DOHH2 (cell line): ENCODE measurements around the gene DCTN3.

Experiments used
- H3F3A ChIP-seq: fragments of 200-600 bp; sonication (generic), shearing (Covaris generic); 2 replicates; pipeline ENCODE4 v1.6.0; 2016; ENCODE audit warnings: antibody characterized with exemption, mild to moderate bottlenecking; ENCODE audit not compliant: control insufficient read depth, insufficient read depth
- H3K27ac ChIP-seq: fragments of 200-600 bp; sonication (generic); 2 replicates; pipeline ENCODE4 v1.5.1; 2014; ENCODE audit warnings: low read depth, mild to moderate bottlenecking, low read length, moderate library complexity
- H3K27me3 ChIP-seq: fragments of 200-600 bp; sonication (generic); 2 replicates; pipeline ENCODE4 v1.6.1; 2014; ENCODE audit warnings: mild to moderate bottlenecking, low read length, mixed read lengths; ENCODE audit not compliant: control insufficient read depth
- H3K36me3 ChIP-seq: fragments of 200-600 bp; sonication (generic); 2 replicates; pipeline ENCODE4 v1.6.1; 2014; ENCODE audit warnings: mild to moderate bottlenecking, low read length, moderate library complexity, mixed read lengths; ENCODE audit not compliant: control insufficient read depth
- H3K4me1 ChIP-seq: fragments of 200-600 bp; sonication (generic); 2 replicates; pipeline ENCODE4 v1.6.1; 2014; ENCODE audit warnings: mild to moderate bottlenecking, low read length, mixed read lengths; ENCODE audit not compliant: control insufficient read depth
- H3K4me2 ChIP-seq: fragments of 200-600 bp; sonication (generic); 2 replicates; pipeline ENCODE4 v1.6.0; 2014; ENCODE audit warnings: mild to moderate bottlenecking, low read length, moderate library complexity
- H3K4me3 ChIP-seq: fragments of 200-600 bp; sonication (generic); 2 replicates; pipeline ENCODE4 v1.5.1; 2014; ENCODE audit warnings: mild to moderate bottlenecking, low read length, mixed read lengths
- H3K79me2 ChIP-seq: fragments of 200-600 bp; sonication (generic); 2 replicates; pipeline ENCODE4 v1.6.1; 2014; ENCODE audit warnings: mild to moderate bottlenecking, low read length, mixed read lengths; ENCODE audit not compliant: control insufficient read depth
- H3K9me2 ChIP-seq: fragments of 200-600 bp; sonication (generic); replicated peaks from 2 replicates; pipeline ENCODE4 v1.6.1; 2014; ENCODE audit warnings: mild to moderate bottlenecking, low read length, mixed read lengths; ENCODE audit not compliant: control insufficient read depth
- H3K9me3 ChIP-seq: fragments of 200-600 bp; sonication (generic); 2 replicates; pipeline ENCODE4 v1.6.1; 2014; ENCODE audit warnings: antibody characterized with exemption, low read length, mixed read lengths; ENCODE audit not compliant: control insufficient read depth, insufficient read depth
- H4K20me1 ChIP-seq: fragments of 200-600 bp; sonication (generic); 2 replicates; pipeline ENCODE4 v1.6.0; 2014; ENCODE audit warnings: low read depth, mild to moderate bottlenecking, antibody characterized with exemption, low read length, moderate library complexity; ENCODE audit not compliant: control insufficient read depth, insufficient read depth
- EZH2phosphoT487 ChIP-seq: fragments of 200-600 bp; sonication (generic); IDR thresholded peaks from 2 replicates; pipeline ENCODE4 v1.6.1; 2017; ENCODE audit warnings: borderline replicate concordance, mild to moderate bottlenecking, antibody characterized with exemption, low read length, moderate library complexity, mixed read lengths
- TF ChIP-seq, protein P1 (sequence below): fragments of 200-600 bp; sonication (generic); IDR thresholded peaks from one replicate; pipeline ENCODE4 v1.5.1; 2014; ENCODE audit warnings: antibody characterized with exemption, mild to moderate bottlenecking, low read depth, low read length; ENCODE audit not compliant: poor library complexity, severe bottlenecking

The DCTN3 gene

DNA sequence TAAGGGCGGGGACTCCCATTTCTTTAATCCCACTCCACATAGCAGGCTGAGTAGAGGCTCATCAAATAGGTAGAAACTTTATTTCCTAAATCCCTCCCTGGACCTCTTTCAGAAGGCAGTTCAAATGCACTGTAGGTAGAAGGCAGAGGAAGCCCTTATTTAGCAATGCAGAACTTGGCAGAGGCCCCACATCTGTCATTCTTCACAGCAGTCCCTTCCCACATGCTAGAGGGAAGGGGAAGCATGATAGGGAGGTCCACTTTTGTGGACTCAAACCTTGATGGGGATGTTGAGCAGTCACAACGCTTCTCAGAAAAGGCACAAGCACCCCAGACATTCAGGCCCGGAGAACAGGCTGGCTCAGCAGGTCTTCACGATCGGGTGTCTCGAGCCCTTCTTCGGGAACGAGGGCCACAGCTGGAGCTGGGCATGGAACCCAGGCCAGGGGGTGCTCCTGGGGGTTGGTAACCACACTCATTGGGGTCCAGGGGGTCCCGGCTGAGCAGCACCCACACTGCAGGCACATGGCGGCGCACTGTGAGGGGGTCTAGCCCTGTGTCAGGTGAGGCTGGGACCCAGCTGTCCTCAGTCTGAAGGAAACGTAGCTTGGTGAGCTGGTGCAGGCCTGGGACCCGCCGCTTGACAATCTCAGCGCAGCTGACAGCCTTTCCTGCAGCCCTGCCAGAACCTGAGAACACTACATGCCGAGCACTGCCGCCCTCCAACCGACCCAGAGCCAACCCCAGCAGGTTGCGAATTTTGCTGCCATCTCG is 9.7 kb downstream of the DCTN3 start:
- Histone ChIP-seq H4K20me1 (no peaks in the 10 kb centered on the region), H3K27ac (no peak overlapping the region), H3K4me1 (peaks cover 21% of the 10 kb centered on the region), H3F3A (no peaks in the 10 kb centered on the region), H3K9me2 (no peaks in the 10 kb centered on the region), H3K4me3 (peak overlapping the region; percentile 91), H3K4me2 (peak overlapping the region; percentile 98), H3K27me3 (no peaks in the 10 kb centered on the region), H3K36me3 (peaks cover 16% of the 10 kb centered on the region), H3K79me2 (peaks cover 18% of the 10 kb centered on the region), H3K9me3 (no peaks in the 10 kb centered on the region)
- no peak for TF ChIP-seq EZH2phosphoT487
- TF ChIP-seq, protein P1, sequence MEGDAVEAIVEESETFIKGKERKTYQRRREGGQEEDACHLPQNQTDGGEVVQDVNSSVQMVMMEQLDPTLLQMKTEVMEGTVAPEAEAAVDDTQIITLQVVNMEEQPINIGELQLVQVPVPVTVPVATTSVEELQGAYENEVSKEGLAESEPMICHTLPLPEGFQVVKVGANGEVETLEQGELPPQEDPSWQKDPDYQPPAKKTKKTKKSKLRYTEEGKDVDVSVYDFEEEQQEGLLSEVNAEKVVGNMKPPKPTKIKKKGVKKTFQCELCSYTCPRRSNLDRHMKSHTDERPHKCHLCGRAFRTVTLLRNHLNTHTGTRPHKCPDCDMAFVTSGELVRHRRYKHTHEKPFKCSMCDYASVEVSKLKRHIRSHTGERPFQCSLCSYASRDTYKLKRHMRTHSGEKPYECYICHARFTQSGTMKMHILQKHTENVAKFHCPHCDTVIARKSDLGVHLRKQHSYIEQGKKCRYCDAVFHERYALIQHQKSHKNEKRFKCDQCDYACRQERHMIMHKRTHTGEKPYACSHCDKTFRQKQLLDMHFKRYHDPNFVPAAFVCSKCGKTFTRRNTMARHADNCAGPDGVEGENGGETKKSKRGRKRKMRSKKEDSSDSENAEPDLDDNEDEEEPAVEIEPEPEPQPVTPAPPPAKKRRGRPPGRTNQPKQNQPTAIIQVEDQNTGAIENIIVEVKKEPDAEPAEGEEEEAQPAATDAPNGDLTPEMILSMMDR, result no peak

DNA sequence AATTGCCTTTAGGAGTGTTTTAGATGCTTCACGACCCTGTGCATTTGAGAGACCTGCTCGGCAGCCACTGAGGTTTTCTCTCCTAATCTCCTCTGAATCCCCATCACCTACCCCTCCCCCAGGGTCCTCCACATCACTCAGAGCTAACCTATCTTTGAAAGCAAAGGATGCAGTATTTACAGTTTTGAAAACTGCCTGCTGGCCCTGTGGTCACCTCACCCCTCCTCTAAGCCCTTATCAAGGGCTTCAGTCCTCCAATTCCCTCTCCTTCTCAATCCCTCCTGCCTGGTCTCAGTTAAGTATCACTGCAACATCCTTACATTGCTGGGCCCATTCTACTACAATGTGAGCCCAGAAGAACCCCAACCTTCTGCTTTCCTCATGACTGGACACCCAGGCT is 13.0 kb downstream of the DCTN3 start:
- H3K27ac ChIP-seq, result no peak overlapping the region
- H3F3A ChIP-seq, result no peaks in the 10 kb centered on the region
- no peaks in the 10 kb centered on the region for H3K9me3 ChIP-seq
- H3K4me3 ChIP-seq, result no peak overlapping the region
- peaks cover 18% of the 10 kb centered on the region for H3K79me2 ChIP-seq
- H3K9me2 ChIP-seq, result no peaks in the 10 kb centered on the region
- H3K4me1 ChIP-seq, result peaks cover 13% of the 10 kb centered on the region
- TF ChIP-seq EZH2phosphoT487, result no peak
- TF ChIP-seq, protein P1, result no peak
- H3K27me3 ChIP-seq, result no peaks in the 10 kb centered on the region
- peaks cover 11% of the 10 kb centered on the region for H3K36me3 ChIP-seq
- H3K4me2 ChIP-seq, result no peak overlapping the region
- H4K20me1 ChIP-seq, result no peaks in the 10 kb centered on the region

DNA sequence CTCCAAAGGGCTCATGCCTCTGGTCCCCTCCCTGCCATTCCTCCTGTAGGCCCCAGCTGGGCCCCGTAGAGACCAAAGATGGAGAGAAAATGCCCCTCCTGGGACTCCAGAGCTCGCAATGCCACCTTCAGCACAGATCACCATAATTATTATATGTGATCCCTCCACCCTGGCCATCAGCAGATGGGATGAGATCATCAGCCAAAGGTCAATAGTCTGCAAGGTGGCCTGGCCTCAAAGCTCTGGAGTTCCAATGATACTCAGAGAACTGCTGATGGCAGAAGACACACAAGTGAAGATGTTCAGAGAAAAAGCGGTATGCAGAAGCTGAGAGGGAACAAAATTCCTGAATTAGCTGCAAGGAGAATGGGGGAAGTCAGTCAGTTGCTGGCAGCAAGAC is 13.4 kb downstream of the DCTN3 start:
- Histone ChIP-seq H3K27ac (no peak overlapping the region), H3K27me3 (no peaks in the 10 kb centered on the region), H3K9me2 (no peaks in the 10 kb centered on the region), H3K4me1 (peaks cover 11% of the 10 kb centered on the region), H3K4me3 (no peak overlapping the region), H3F3A (no peaks in the 10 kb centered on the region), H3K4me2 (no peak overlapping the region), H4K20me1 (no peaks in the 10 kb centered on the region), H3K79me2 (peaks cover 18% of the 10 kb centered on the region), H3K9me3 (no peaks in the 10 kb centered on the region), H3K36me3 (peaks cover 11% of the 10 kb centered on the region)
- TF ChIP-seq, protein P1, result no peak
- TF ChIP-seq EZH2phosphoT487, result no peak
